Esophagus muscularis mucosa (tissue), 4 donors: ENCODE measurements around the gene SUCNR1. TPM values are rescaled to one million over a fixed set of nuclear protein-coding genes. Genes with fewer than 3 reads are reported as not detected.

Experiments used
- DNase-seq: peaks from one replicate; pipeline ENCODE4 v3.0.0-alpha.2; 2017; ENCODE audit errors: extremely low spot score
- H3K27ac ChIP-seq, 4 donors: fragments of 200-600 bp; sonication (generic); replicated peaks in 1 of 4; 1 replicate in 3 of 4; 2 replicates in 1 of 4; pipeline ENCODE4 v1.5.1; 2016 to 2019; ENCODE audit warnings: mild to moderate bottlenecking in 1 of 4
- H3K27me3 ChIP-seq, 4 donors: fragments of 200-600 bp; sonication (generic); one replicate each; pipeline versions ENCODE4 v1.5.1 to v1.6.0; 2016 to 2019
- H3K36me3 ChIP-seq, 4 donors: fragments of 200-600 bp; sonication (generic); one replicate each; pipeline ENCODE4 v1.5.1; 2016 to 2019
- H3K4me1 ChIP-seq, 4 donors: fragments of 200-600 bp; sonication (generic); one replicate each; pipeline ENCODE4 v1.5.1; 2016 to 2019
- H3K4me3 ChIP-seq, 4 donors: fragments of 200-600 bp; sonication (generic); 1 replicate in 2 of 4; 2 replicates in 2 of 4; pipeline ENCODE4 v1.5.1; 2016 to 2019; ENCODE audit warnings: mild to moderate bottlenecking in 4 of 4, moderate library complexity in 1 of 4
- H3K9me3 ChIP-seq, 4 donors: fragments of 200-600 bp; sonication (generic); 1 replicate in 3 of 4; 2 replicates in 1 of 4; pipeline ENCODE4 v1.5.1; 2016 to 2019
- CTCF ChIP-seq, 3 experiments: fragments of 200-600 bp in 2 of 3; fragments of 450-650 bp in 1 of 3; sonication (generic) in 2 of 3; IDR thresholded peaks; one replicate each; pipeline ENCODE4 v1.5.1; 2017 to 2019; ENCODE audit warnings: antibody characterized with exemption in 3 of 3, mild to moderate bottlenecking in 2 of 3, moderate library complexity in 1 of 3
- EP300 ChIP-seq: sonication (generic); formaldehyde crosslinking; IDR thresholded peaks from one replicate; pipeline ENCODE4 v1.6.1; 2017; ENCODE audit warnings: antibody characterized with exemption
- POLR2A ChIP-seq: fragments of 450-650 bp; IDR thresholded peaks from one replicate; pipeline ENCODE4 v1.6.1; 2017; ENCODE audit warnings: antibody characterized with exemption, moderate library complexity, mild to moderate bottlenecking, low read depth
- POLR2AphosphoS5 ChIP-seq, 2 donors: sonication (generic); formaldehyde crosslinking; IDR thresholded peaks; one replicate each; pipeline ENCODE4 v1.6.1; 2017; ENCODE audit warnings: antibody characterized with exemption in 2 of 2
- WGBS: methylation state at CpG from one replicate; pipeline ENCODE4 v1.1.5; 2018; 5-methylcytosine and 5-hydroxymethylcytosine counted together
- intact Hi-C: fragments of 100-400 bp; cut with DNase I; formaldehyde crosslinking; loops from one replicate; pipeline ENCODE4 v1.15.1; 2023
- total RNA-seq, 4 donors: library from RNA; depleted of rRNA; stranded (reverse); fragments of >200 nt; gene quantifications; one replicate each; pipeline versions ENCODE4 v1.1.0 to v1.2.1, GENCODE V29; 2016

Gene SUCNR1
- total RNA-seq: under 1 TPM; under 0.01 to 0.33 (median 0.15) TPM

- H3K27ac ChIP-seq: no peak within 1 kb of the TSS
- peaks cover 0 to 7% (median under 1%) of the 10 kb centered on the region in 4 donors for H3K4me1 ChIP-seq
- TF ChIP-seq POLR2AphosphoS5 (IDR thresholded peaks at IDR 0.05) (no peak), EP300 (no peak)
- H3K27me3 ChIP-seq: no peaks in the 10 kb centered on the region
- no peak within 1 kb of the TSS for H3K4me3 ChIP-seq
- H3K9me3 ChIP-seq: no peaks in the 10 kb centered on the region
- no peaks in the 10 kb centered on the region for H3K36me3 ChIP-seq
- DNase-seq: no peak
- intact Hi-C loops: no loop called here
Observed at GRCh38 chr3:151873398-151873797, at the start of gene SUCNR1. SUCNR1 (plus strand) TSS chr3:151873643; CDS start chr3:151879893, 6,250 bp downstream.

GRCh38 chr3:151827816-151828215, 45.6 kb upstream of the SUCNR1 start:
- H3K27me3 ChIP-seq: no peaks in the 10 kb centered on the region
- 81% methylated on average over 3 of the region's 3 CpGs for WGBS
- TF ChIP-seq POLR2AphosphoS5 (IDR thresholded peaks at IDR 0.05) (no peak), EP300 (no peak), POLR2A (no peak), CTCF (IDR thresholded peaks at IDR 0.05) (no peak)
- peaks cover 0 to 4% (median 0%) of the 10 kb centered on the region in 4 donors for H3K9me3 ChIP-seq
- H3K36me3 ChIP-seq: no peaks in the 10 kb centered on the region
- H3K4me1 ChIP-seq: no peaks in the 10 kb centered on the region
- intact Hi-C loops: no loop called here
- no peak overlapping the region for H3K4me3 ChIP-seq
- no peak for DNase-seq
- H3K27ac ChIP-seq: no peak overlapping the region

DNA sequence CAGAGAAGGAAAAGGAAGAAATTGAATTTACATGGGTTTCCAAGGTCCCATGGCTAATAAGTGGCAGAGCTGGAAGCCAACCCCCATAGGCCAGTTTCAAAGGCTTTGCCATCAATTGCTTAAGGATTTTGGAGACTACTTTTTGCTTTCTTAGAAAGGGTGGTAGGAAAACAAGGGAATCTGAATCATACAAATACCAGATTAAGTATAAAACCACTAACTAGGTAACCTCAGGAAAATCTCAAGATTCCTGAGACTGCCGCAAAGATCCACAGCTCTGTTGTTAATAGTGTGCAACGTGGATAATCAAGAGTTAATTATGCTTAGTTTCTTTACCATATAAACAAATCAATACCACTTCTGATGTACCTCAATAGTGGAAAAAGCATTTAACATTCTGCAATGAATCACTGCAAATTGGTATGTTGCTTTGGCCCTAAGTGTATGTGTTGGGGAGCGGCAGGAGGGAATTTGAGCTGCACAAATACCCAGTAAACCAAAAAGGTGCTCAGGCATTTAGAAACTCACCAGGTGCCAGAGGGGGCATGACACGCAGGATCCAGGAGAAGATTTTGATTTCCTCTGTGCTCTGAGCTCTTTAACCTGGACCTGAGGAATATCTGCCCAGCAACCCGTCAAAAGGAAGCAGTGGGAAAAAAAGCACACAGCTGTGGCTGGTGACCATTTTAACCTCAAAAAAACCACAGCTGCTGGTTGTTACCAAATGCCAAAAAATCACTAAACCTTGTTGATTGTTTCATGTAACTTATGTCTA, 37.5 kb upstream of the SUCNR1 start:
- intact Hi-C loops: loop anchor here (5.0 to 10.0 kb wide), 2 partner anchors 81 to 671 kb away; no protein-coding TSS in a partner anchor
- Histone ChIP-seq H3K36me3 (no peaks in the 10 kb centered on the region), H3K4me3 (no peak overlapping the region), H3K27me3 (no peaks in the 10 kb centered on the region), H3K27ac (no peak overlapping the region), H3K4me1 (peaks cover 0 to 26% (median 19%) of the 10 kb centered on the region in 4 donors), H3K9me3 (no peaks in the 10 kb centered on the region)
- no peak for TF ChIP-seq EP300
- no peak for TF ChIP-seq CTCF (IDR thresholded peaks at IDR 0.05)
- no peak for TF ChIP-seq POLR2A
- TF ChIP-seq POLR2AphosphoS5 (IDR thresholded peaks at IDR 0.05): no peak
- WGBS: 69% methylated on average over 5 of the region's 5 CpGs
- no peak for DNase-seq

DNA sequence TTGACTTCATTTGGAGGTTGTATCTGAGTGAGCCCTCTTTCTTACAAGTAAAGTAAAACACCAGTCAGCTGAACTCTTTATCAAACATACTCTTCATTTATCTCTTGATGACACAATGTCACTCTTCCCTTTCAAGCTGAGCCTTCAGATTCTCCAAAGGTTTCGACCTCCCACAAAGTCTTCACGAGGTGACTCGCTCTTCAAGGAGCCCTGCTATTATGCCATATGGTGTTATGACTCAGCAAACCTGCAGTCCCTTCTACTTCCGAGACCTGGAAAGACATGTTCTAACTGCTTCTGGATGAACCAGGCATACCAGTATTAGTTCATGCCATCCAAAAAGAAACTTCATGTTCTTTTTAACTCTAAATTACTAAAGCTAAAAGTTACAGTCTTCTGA, 36.4 kb upstream of the SUCNR1 start:
- no peaks in the 10 kb centered on the region for H3K9me3 ChIP-seq
- intact Hi-C loops: loop anchor here (5.0 to 10.0 kb wide), 2 partner anchors 80 to 672 kb away; no protein-coding TSS in a partner anchor
- H3K36me3 ChIP-seq: no peaks in the 10 kb centered on the region
- H3K4me1 ChIP-seq: peaks cover 0 to 26% (median 19%) of the 10 kb centered on the region in 4 donors
- H3K27me3 ChIP-seq: no peaks in the 10 kb centered on the region
- no peak overlapping the region for H3K27ac ChIP-seq
- TF ChIP-seq CTCF (IDR thresholded peaks at IDR 0.05) (no peak), POLR2A (no peak), POLR2AphosphoS5 (IDR thresholded peaks at IDR 0.05) (no peak), EP300 (no peak)
- no peak overlapping the region for H3K4me3 ChIP-seq
- 46% methylated on average over 4 of the region's 4 CpGs for WGBS
- DNase-seq: no peak

DNA sequence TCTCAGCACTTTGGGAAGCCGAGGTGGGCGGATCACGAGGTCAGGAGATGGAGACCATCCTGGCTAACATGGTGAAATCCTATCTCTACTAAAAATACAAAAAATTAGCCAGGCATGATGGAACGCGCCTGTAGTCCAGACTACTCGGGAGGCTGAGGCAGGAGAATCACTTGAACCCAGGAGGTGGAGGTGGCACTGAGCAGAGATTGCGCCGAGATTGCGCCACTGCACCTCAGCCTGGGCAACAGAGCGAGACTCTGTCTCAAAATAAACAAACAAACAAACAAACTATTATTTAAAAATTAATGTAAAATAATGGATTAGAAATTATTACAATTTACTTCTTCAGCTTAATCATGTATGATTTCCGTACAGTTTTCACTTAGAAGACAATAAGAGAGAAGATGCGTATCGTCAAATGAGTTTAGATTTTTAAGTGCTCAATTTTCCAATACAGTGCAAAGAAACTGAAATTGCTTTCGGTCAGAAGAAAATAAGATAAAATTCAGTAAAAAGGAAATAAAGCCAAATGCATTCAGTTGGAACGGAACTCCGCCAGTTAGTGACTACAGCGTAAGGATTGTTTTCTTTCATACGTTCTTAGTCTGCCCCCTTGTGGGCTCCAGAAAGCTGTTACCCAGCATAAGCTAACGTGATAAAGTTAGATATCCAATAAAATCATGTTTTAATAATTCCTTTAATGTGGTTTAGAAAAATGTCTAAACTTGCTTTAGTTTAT, 34.7 kb upstream of the SUCNR1 start:
- 57% methylated on average over 19 of the region's 19 CpGs for WGBS
- intact Hi-C loops: loop anchor here (2.0 to 10.0 kb wide), 4 partner anchors 79 to 674 kb away; no protein-coding TSS in a partner anchor
- no peaks in the 10 kb centered on the region for H3K27me3 ChIP-seq
- peaks cover 0 to 26% (median 19%) of the 10 kb centered on the region in 4 donors for H3K4me1 ChIP-seq
- H3K4me3 ChIP-seq: peak overlapping the region; percentile 16 to 46 (median 29)
- H3K9me3 ChIP-seq: no peaks in the 10 kb centered on the region
- TF ChIP-seq EP300 (no peak), POLR2AphosphoS5 (IDR thresholded peaks at IDR 0.05) (no peak), CTCF (IDR thresholded peaks at IDR 0.05) (peak; percentile 78 to 86 (median 82)), POLR2A (no peak)
- H3K36me3 ChIP-seq: no peaks in the 10 kb centered on the region
- no peak for DNase-seq
- H3K27ac ChIP-seq: no peak overlapping the region
